ENCODE measurements around the gene GOLGA6A.
A peak's percentile ranks its signal among the peaks of the same experiment; 100 is the strongest.

GRCh38 chr15:74053941-74054529 is 28.3 kb downstream of the GOLGA6A start:
- TF ChIP-seq CTCF (conservative IDR thresholded peaks at IDR 0.05) (peak; percentile 85), ZFX (IDR thresholded peaks at IDR 0.05) (no peak)

Data from C4-2B (cell line).